ENCODE results near the gene FGD3. TPM values are rescaled to one million over a fixed set of nuclear protein-coding genes. Genes with fewer than 3 reads are reported as not detected.
A peak's percentile ranks its signal among the peaks of the same experiment; 100 is the strongest.

The FGD3 gene
- total and polyA plus RNA-seq, 2 experiments from 2014 or later, result 5.8 to 6.5 TPM

GRCh38 chr9:93061791-93062763, 114.8 kb downstream of the FGD3 start:
- peak; percentile 90 for DNase-seq (ENCODE audit: low spot score)
- H3K4me3 ChIP-seq, result no peak overlapping the region
- no peaks in the 10 kb centered on the region for H3K9me2 ChIP-seq (replicated peaks; ENCODE audit: insufficient read depth)
- no peaks in the 10 kb centered on the region for H3K79me2 ChIP-seq
- H3K27ac ChIP-seq, result peak overlapping the region; percentile 64
- TF ChIP-seq EZH2 (IDR thresholded peaks at IDR 0.05; ENCODE audit: borderline replicate concordance), result no peak
- TF ChIP-seq, protein P1, sequence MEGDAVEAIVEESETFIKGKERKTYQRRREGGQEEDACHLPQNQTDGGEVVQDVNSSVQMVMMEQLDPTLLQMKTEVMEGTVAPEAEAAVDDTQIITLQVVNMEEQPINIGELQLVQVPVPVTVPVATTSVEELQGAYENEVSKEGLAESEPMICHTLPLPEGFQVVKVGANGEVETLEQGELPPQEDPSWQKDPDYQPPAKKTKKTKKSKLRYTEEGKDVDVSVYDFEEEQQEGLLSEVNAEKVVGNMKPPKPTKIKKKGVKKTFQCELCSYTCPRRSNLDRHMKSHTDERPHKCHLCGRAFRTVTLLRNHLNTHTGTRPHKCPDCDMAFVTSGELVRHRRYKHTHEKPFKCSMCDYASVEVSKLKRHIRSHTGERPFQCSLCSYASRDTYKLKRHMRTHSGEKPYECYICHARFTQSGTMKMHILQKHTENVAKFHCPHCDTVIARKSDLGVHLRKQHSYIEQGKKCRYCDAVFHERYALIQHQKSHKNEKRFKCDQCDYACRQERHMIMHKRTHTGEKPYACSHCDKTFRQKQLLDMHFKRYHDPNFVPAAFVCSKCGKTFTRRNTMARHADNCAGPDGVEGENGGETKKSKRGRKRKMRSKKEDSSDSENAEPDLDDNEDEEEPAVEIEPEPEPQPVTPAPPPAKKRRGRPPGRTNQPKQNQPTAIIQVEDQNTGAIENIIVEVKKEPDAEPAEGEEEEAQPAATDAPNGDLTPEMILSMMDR (IDR thresholded peaks at IDR 0.05; ENCODE audit: poor library complexity), result peak; percentile 15
- no peaks in the 10 kb centered on the region for H3K9me3 ChIP-seq (ENCODE audit: low read depth)
- no peak overlapping the region for H3K4me2 ChIP-seq
- no peak overlapping the region for H2AFZ ChIP-seq
- no peaks in the 10 kb centered on the region for H3K27me3 ChIP-seq
- no peaks in the 10 kb centered on the region for H4K20me1 ChIP-seq (ENCODE audit: insufficient read depth, poor library complexity, severe bottlenecking)
- no peaks in the 10 kb centered on the region for H3K36me3 ChIP-seq (replicated peaks; ENCODE audit: insufficient read depth, low read depth)
- WGBS (ENCODE audit: low lambda C conversion rate, missing lambda C conversion rate), result 50% methylated on average over 19 of the region's 19 CpGs
- H3K4me1 ChIP-seq (ENCODE audit: insufficient read depth), result peaks cover 27% of the 10 kb centered on the region

DNA sequence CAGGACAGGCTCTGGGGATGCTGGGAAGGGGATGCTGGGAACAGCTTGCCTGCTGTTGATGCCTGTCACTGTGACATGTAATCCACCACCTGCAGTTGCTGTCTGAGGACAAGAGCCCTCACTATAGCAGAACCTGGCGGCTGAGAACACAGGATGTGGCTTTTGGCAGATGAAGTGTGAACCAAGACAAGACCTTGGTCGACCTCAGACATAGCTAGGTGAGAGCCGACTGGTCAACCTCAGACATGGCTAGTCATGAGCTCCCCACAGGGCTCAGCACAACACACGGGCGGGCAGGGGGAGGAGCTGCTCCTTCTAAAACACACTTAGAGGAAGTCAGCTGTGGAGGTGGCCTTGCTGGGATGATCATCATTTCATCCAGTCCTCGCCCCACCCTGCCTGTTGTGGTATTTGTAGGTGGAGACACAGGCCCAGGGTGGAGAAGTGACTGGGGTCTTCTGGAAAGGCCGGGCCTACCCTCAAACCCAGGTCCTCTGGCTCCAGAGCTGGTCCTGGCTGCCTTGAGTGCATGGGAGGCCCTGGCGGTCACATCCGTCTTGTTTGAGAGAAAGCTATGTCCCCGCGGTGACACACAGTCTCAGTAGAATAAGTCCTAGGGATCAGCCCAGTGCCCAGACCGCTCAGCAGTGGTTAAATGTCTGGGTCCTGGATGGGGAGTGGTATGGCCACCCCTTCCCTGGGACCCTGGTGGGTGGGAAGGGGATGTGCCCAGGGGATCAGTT, 117.2 kb downstream of the FGD3 start:
- Histone ChIP-seq H3K4me2 (no peak overlapping the region), H3K36me3 (replicated peaks; ENCODE audit: insufficient read depth, low read depth) (no peaks in the 10 kb centered on the region), H4K20me1 (ENCODE audit: insufficient read depth, poor library complexity, severe bottlenecking) (no peaks in the 10 kb centered on the region), H3K4me3 (no peak overlapping the region), H3K79me2 (no peaks in the 10 kb centered on the region), H3K27ac (no peak overlapping the region), H2AFZ (no peak overlapping the region), H3K9me3 (ENCODE audit: low read depth) (no peaks in the 10 kb centered on the region), H3K9me2 (replicated peaks; ENCODE audit: insufficient read depth) (no peaks in the 10 kb centered on the region), H3K27me3 (no peaks in the 10 kb centered on the region), H3K4me1 (ENCODE audit: insufficient read depth) (peaks cover 20% of the 10 kb centered on the region)
- TF ChIP-seq, protein P1 (IDR thresholded peaks at IDR 0.05; ENCODE audit: poor library complexity), result no peak
- TF ChIP-seq EZH2 (IDR thresholded peaks at IDR 0.05; ENCODE audit: borderline replicate concordance), result no peak
- no peak for TF ChIP-seq EZH2phosphoT487 (IDR thresholded peaks at IDR 0.05; ENCODE audit: low read depth, severe bottlenecking, unreplicated experiment)
- DNase-seq (ENCODE audit: low spot score), result no peak
- WGBS (ENCODE audit: low lambda C conversion rate, missing lambda C conversion rate), result 89% methylated on average over 12 of the region's 12 CpGs

- Histone ChIP-seq H3K4me1 (ENCODE audit: insufficient read depth) (peaks cover 18% of the 10 kb centered on the region), H3K4me3 (no peak overlapping the region)
These were observed 117.9 kb downstream of the FGD3 start for GRCh38 chr9:93065135-93065720.

More at GRCh38 chr9:93065135-93065720, 117.9 kb downstream of the FGD3 start:
- Histone ChIP-seq H3K36me3 (replicated peaks; ENCODE audit: insufficient read depth, low read depth) (no peaks in the 10 kb centered on the region), H3K4me2 (no peak overlapping the region), H3K9me2 (replicated peaks; ENCODE audit: insufficient read depth) (no peaks in the 10 kb centered on the region), H3K9me3 (ENCODE audit: low read depth) (no peaks in the 10 kb centered on the region), H3K27me3 (no peaks in the 10 kb centered on the region), H2AFZ (no peak overlapping the region), H4K20me1 (ENCODE audit: insufficient read depth, poor library complexity, severe bottlenecking) (no peaks in the 10 kb centered on the region), H3K79me2 (no peaks in the 10 kb centered on the region), H3K27ac (no peak overlapping the region)
- no peak for DNase-seq (ENCODE audit: low spot score)
- TF ChIP-seq, protein P1 (IDR thresholded peaks at IDR 0.05; ENCODE audit: poor library complexity), result no peak
- TF ChIP-seq EZH2phosphoT487 (IDR thresholded peaks at IDR 0.05; ENCODE audit: low read depth, severe bottlenecking, unreplicated experiment), result no peak
- no peak for TF ChIP-seq EZH2 (IDR thresholded peaks at IDR 0.05; ENCODE audit: borderline replicate concordance)
- WGBS (ENCODE audit: low lambda C conversion rate, missing lambda C conversion rate), result 89% methylated on average over 15 of the region's 15 CpGs
